GM12872 (cell line): ENCODE data around the gene ASB9.
A peak's percentile ranks its signal among the peaks of the same experiment; 100 is the strongest.

Source experiments
- CTCF ChIP-seq: IDR thresholded peaks from 3 replicates; pipeline ENCODE4 v1.5.1; 2011; ENCODE audit warnings: low read depth, mild to moderate bottlenecking, low read length, moderate library complexity; ENCODE audit not compliant: insufficient read depth

The ASB9 gene

GRCh38 chrX:15271757-15272156, 1.9 kb upstream of the ASB9 start:
- TF ChIP-seq CTCF: no peak

- TF ChIP-seq CTCF: no peak
These were observed 763 bp downstream of the ASB9 start for GRCh38 chrX:15269120-15269519.

- TF ChIP-seq CTCF: no peak
These were observed 15.0 kb downstream of the ASB9 start for GRCh38 chrX:15254852-15255251.

- no peak for TF ChIP-seq CTCF
These were observed 24.0 kb downstream of the ASB9 start for GRCh38 chrX:15245896-15246295.

GRCh38 chrX:15244421-15244820, 25.5 kb downstream of the ASB9 start:
- TF ChIP-seq CTCF: no peak

GRCh38 chrX:15242899-15243555, 26.9 kb downstream of the ASB9 start:
- TF ChIP-seq CTCF: peak; percentile 46

GRCh38 chrX:15241301-15241700, 28.6 kb downstream of the ASB9 start:
- no peak for TF ChIP-seq CTCF
